Endothelial cell of umbilical vein (primary cell): ENCODE data around the gene PLEKHG2. TPM values are rescaled to one million over a fixed set of nuclear protein-coding genes. Genes with fewer than 3 reads are reported as not detected.

Source experiments
- BruUV-seq: library from RNA; stranded (reverse); fragments of 400-500 nt; replicated peaks from 2 replicates; lab custom pipeline; 2021; lab: Mats Ljungman, UMichigan
- CTCF ChIA-PET: fragments of 300-600, 350-600 bp; sonication (Branson Sonifier 250); formaldehyde crosslinking; loops from one replicate; lab custom pipeline; 2021; ENCODE audit warnings: antibody characterized with exemption, inconsistent platforms; lab: Charles Lee
- POLR2A ChIA-PET: fragments of 300-600, 350-600 bp; sonication (Branson Sonifier 250); formaldehyde crosslinking; loops from one replicate; lab custom pipeline; 2021; ENCODE audit warnings: antibody characterized with exemption, inconsistent platforms; lab: Charles Lee
- DNase-seq: peaks from one replicate; pipeline ENCODE4 v3.0.0-alpha.2; 2011; ENCODE audit warnings: low read depth, low spot score
- FAIRE-seq: peaks from 2 replicates; lab custom pipeline; 2011; peaks lifted over from hg19 to GRCh38; lab: Jason Lieb, UNC
- H2AFZ ChIP-seq: 2 replicates; pipeline ENCODE4 v1.6.0; 2012; ENCODE audit warnings: low read depth, low read length, control low read depth, inconsistent platforms
- H3K27ac ChIP-seq: 2 replicates; pipeline ENCODE4 v1.5.1; 2011; ENCODE audit warnings: low read depth, mild to moderate bottlenecking, control low read depth, low read length, moderate library complexity; ENCODE audit not compliant: insufficient read depth
- H3K27me3 ChIP-seq, 2 experiments: 2 replicates each; pipeline versions ENCODE4 v1.6.0 to v1.6.1; 2011; ENCODE audit warnings: low read length in 2 of 2, mixed read lengths in 1 of 2; ENCODE audit not compliant: control insufficient read depth in 2 of 2, insufficient read depth in 2 of 2
- H3K36me3 ChIP-seq, 2 experiments: 2 replicates in 1 of 2; 3 replicates in 1 of 2; pipeline ENCODE4 v1.5.1; 2011; ENCODE audit warnings: low read length in 2 of 2, mild to moderate bottlenecking in 1 of 2, moderate library complexity in 1 of 2; ENCODE audit not compliant: control insufficient read depth in 2 of 2, insufficient read depth in 2 of 2; ENCODE audit errors: extremely low read depth in 1 of 2
- H3K4me1 ChIP-seq: 3 replicates; pipeline ENCODE4 v1.5.1; 2011; ENCODE audit warnings: mild to moderate bottlenecking, low read length; ENCODE audit not compliant: control insufficient read depth, insufficient read depth; ENCODE audit errors: extremely low read depth
- H3K4me2 ChIP-seq: 2 replicates; pipeline ENCODE4 v1.6.1; 2011; ENCODE audit warnings: low read length, control low read depth, mixed read lengths; ENCODE audit not compliant: insufficient read depth
- H3K4me3 ChIP-seq, 3 experiments: fragments of 200-600 bp in 1 of 3; sonication (generic), shearing (Covaris generic) in 1 of 3; replicated peaks in 1 of 3; 2 replicates each; pipeline ENCODE4 v1.5.1; 2011 to 2016; ENCODE audit warnings: control low read depth in 3 of 3, low read length in 3 of 3, mild to moderate bottlenecking in 2 of 3, inconsistent platforms in 1 of 3, low read depth in 1 of 3, moderate library complexity in 1 of 3; ENCODE audit not compliant: insufficient read depth in 1 of 3
- H3K79me2 ChIP-seq: 2 replicates; pipeline ENCODE4 v1.6.0; 2012; ENCODE audit warnings: low read length, inconsistent platforms; ENCODE audit not compliant: control insufficient read depth, insufficient read depth
- H3K9ac ChIP-seq: replicated peaks from 2 replicates; pipeline ENCODE3; 2011; ENCODE audit warnings: low read length, control low read depth; ENCODE audit not compliant: insufficient read depth; ENCODE audit errors: extremely low read depth
- H3K9me1 ChIP-seq: replicated peaks from 3 replicates; pipeline ENCODE4 v1.6.0; 2011; ENCODE audit warnings: mild to moderate bottlenecking, low read length; ENCODE audit not compliant: control insufficient read depth, insufficient read depth; ENCODE audit errors: extremely low read depth
- H3K9me3 ChIP-seq: replicated peaks from 2 replicates; pipeline ENCODE4 v1.5.1; 2012; ENCODE audit warnings: low read length, inconsistent platforms; ENCODE audit not compliant: control insufficient read depth, insufficient read depth
- H4K20me1 ChIP-seq: replicated peaks from 2 replicates; pipeline ENCODE3; 2011; ENCODE audit warnings: mild to moderate bottlenecking, low read length; ENCODE audit not compliant: control insufficient read depth, insufficient read depth; ENCODE audit errors: extremely low read depth
- CTCF ChIP-seq, 2 donors: IDR thresholded peaks; 1 replicate in 1 of 2; 2 replicates in 1 of 2; pipeline ENCODE4 v1.5.1; 2011; ENCODE audit warnings: low read length in 2 of 2, mild to moderate bottlenecking in 2 of 2, moderate library complexity in 2 of 2, control low read depth in 1 of 2, inconsistent platforms in 1 of 2, low read depth in 1 of 2; ENCODE audit not compliant: insufficient read depth in 1 of 2; ENCODE audit errors: extremely low read depth in 1 of 2
- EZH2 ChIP-seq: IDR thresholded peaks from 2 replicates; pipeline ENCODE4 v1.6.1; 2012; ENCODE audit warnings: borderline replicate concordance, low read depth, mild to moderate bottlenecking, moderate library complexity, low read length, inconsistent platforms; ENCODE audit not compliant: severe bottlenecking
- FOS ChIP-seq: IDR thresholded peaks from 2 replicates; pipeline ENCODE4 v1.6.1; 2011; ENCODE audit warnings: mild to moderate bottlenecking, low read length, moderate library complexity, borderline replicate concordance; ENCODE audit not compliant: insufficient read depth
- GATA2 ChIP-seq: IDR thresholded peaks from 2 replicates; pipeline ENCODE4 v1.7.0; 2011; ENCODE audit warnings: low read depth, mild to moderate bottlenecking, moderate library complexity, mixed read lengths, low read length; ENCODE audit not compliant: insufficient read length, insufficient read depth
- JUN ChIP-seq: IDR thresholded peaks from 2 replicates; pipeline ENCODE4 v1.6.1; 2011; ENCODE audit warnings: borderline replicate concordance, low read depth; ENCODE audit not compliant: insufficient read length, insufficient read depth
- MAX ChIP-seq: IDR thresholded peaks from 2 replicates; pipeline ENCODE4 v1.6.1; 2011; ENCODE audit not compliant: insufficient read depth, insufficient read length
- MYC ChIP-seq: IDR thresholded peaks from one replicate; pipeline ENCODE4 v1.6.1; 2011; ENCODE audit warnings: mild to moderate bottlenecking, low read depth, low read length
- POLR2A ChIP-seq: IDR thresholded peaks from 2 replicates; pipeline ENCODE4 v1.6.1; 2012; ENCODE audit warnings: low read depth, mild to moderate bottlenecking, control low read depth, low read length
- POLR2AphosphoS5 ChIP-seq: IDR thresholded peaks from 2 replicates; pipeline ENCODE4 v1.6.1; 2012; ENCODE audit warnings: low read depth, mild to moderate bottlenecking, control low read depth, low read length, moderate library complexity; ENCODE audit not compliant: insufficient read depth
- dilution Hi-C: fragments of 300-500 bp; cut with MboI; formaldehyde crosslinking; loops from one replicate; pipeline ENCODE4 v1.15.0; 2019; ENCODE audit warnings: low sequenced_read_pairs; ENCODE audit not compliant: extremely low pct_ligation_motif_present
- intact Hi-C: fragments of 100-400 bp; cut with micrococcal nuclease; formaldehyde crosslinking; loops from one replicate; pipeline ENCODE4 v1.10.0; 2022
- polyA plus RNA-seq, 4 experiments: library from polyadenylated mRNA; depleted of rRNA in 3 of 4; stranded (reverse) in 3 of 4; unstranded in 1 of 4; fragments of >200 nt; gene quantifications; 2 replicates each; pipeline versions ENCODE4 v1.2.1 to v1.2.3, GENCODE V29; 2011 to 2012; ENCODE audit warnings: missing spikeins in 1 of 4
- total RNA-seq: library from RNA; stranded (reverse); gene quantifications from 2 replicates; pipeline ENCODE4 v1.2.3, GENCODE V29; 2021

Gene PLEKHG2
- total and polyA plus RNA-seq, 2 donors (not counting 3 experiments of a cell fraction or from before 2014, with no cell fraction given) = 44.7 to 74.1 TPM

- Histone ChIP-seq H4K20me1 (no peaks in the 10 kb centered on the region), H3K4me1 (peaks cover 20% of the 10 kb centered on the region), H3K79me2 (peaks cover 82% of the 10 kb centered on the region), H3K4me2 (no peak overlapping the region), H3K9me3 (no peaks in the 10 kb centered on the region), H3K27ac (no peak overlapping the region), H3K4me3 (no peak overlapping the region), H3K9me1 (no peaks in the 10 kb centered on the region), H2AFZ (no peak overlapping the region), H3K9ac (no peak overlapping the region), H3K36me3 (peaks cover 6 to 17% of the 10 kb centered on the region in 2 experiments), H3K27me3 (no peaks in the 10 kb centered on the region)
- dilution Hi-C loops (no loop called here), intact Hi-C loops (loop anchor here (10.0 kb wide), 1 partner anchor 87 kb away; the partner anchor contains the start of gene EID2B)
- no peak for TF ChIP-seq MAX
- TF ChIP-seq POLR2AphosphoS5 = no peak
- no peak for TF ChIP-seq POLR2A
- no peak for TF ChIP-seq FOS
- no peak for TF ChIP-seq CTCF (IDR thresholded peaks at IDR 0.05; ENCODE audit: extremely low read depth in 1 of 2, insufficient read depth in 1 of 2, low read depth in 1 of 2, low read length in 2 of 2)
- no peak for TF ChIP-seq EZH2
- TF ChIP-seq MYC = no peak
- TF ChIP-seq GATA2 = no peak
- no peak for TF ChIP-seq JUN
- FAIRE-seq (no peak), DNase-seq (no peak)
- ChIA-PET CTCF (interaction anchor here (1.5 kb wide), 1 partner anchor 12 kb away, joined by 3 read pairs; the partner anchor contains the start of gene RPS16), POLR2A (no interaction called here)
- BruUV-seq = no TSS peak
Measured at GRCh38 chr19:39448271-39448670, 35.8 kb downstream of the PLEKHG2 start.
